DND-41 (cell line): ENCODE measurements around the gene HOOK2.

Source experiments
- ATAC-seq: fragments of 200-7000 bp; cut with Tn5 transposase; 3 replicates; pipeline ENCODE4 v1.9.1; 2021; ENCODE audit warnings: low read depth; ENCODE audit not compliant: insufficient read depth
- DNase-seq: peaks from one replicate; pipeline ENCODE4 v3.0.0-alpha.2; 2020
- H2AFZ ChIP-seq: 2 replicates; pipeline ENCODE4 v1.6.0; 2012; ENCODE audit warnings: low read depth, low read length
- H3K27ac ChIP-seq: 2 replicates; pipeline ENCODE4 v1.5.1; 2012; ENCODE audit warnings: low read length, inconsistent platforms
- H3K27me3 ChIP-seq: fragments of 200-600 bp; sonication (generic); 2 replicates; pipeline ENCODE4 v1.6.0; 2012; ENCODE audit warnings: low read length, mild to moderate bottlenecking, inconsistent platforms; ENCODE audit not compliant: insufficient read depth, poor library complexity
- H3K36me3 ChIP-seq: 2 replicates; pipeline ENCODE4 v1.5.1; 2012; ENCODE audit warnings: low read length, inconsistent platforms; ENCODE audit not compliant: insufficient read depth
- H3K4me1 ChIP-seq: 2 replicates; pipeline ENCODE4 v1.5.1; 2012; ENCODE audit warnings: mild to moderate bottlenecking, low read length; ENCODE audit not compliant: insufficient read depth
- H3K4me2 ChIP-seq: 2 replicates; pipeline ENCODE4 v1.6.0; 2012; ENCODE audit warnings: mild to moderate bottlenecking, moderate library complexity, low read length, inconsistent platforms; ENCODE audit not compliant: insufficient read depth
- H3K4me3 ChIP-seq, 2 experiments: fragments of 200-600 bp in 1 of 2; shearing (Covaris generic) in 1 of 2; 2 replicates each; pipeline ENCODE4 v1.5.1; 2012 to 2016; ENCODE audit warnings: inconsistent platforms in 2 of 2, low read length in 2 of 2, mild to moderate bottlenecking in 2 of 2, low read depth in 1 of 2, moderate library complexity in 1 of 2
- H3K79me2 ChIP-seq: 2 replicates; pipeline ENCODE4 v1.6.0; 2012; ENCODE audit warnings: low read length, inconsistent platforms; ENCODE audit not compliant: insufficient read depth
- H3K9ac ChIP-seq: 2 replicates; pipeline ENCODE4 v1.6.0; 2012; ENCODE audit warnings: low read depth, mild to moderate bottlenecking, inconsistent platforms, low read length, moderate library complexity
- H3K9me3 ChIP-seq: 2 replicates; pipeline ENCODE4 v1.5.1; 2012; ENCODE audit warnings: low read length, moderate library complexity, mild to moderate bottlenecking, inconsistent platforms; ENCODE audit not compliant: insufficient read depth, severe bottlenecking
- H4K20me1 ChIP-seq: 2 replicates; pipeline ENCODE4 v1.6.0; 2012; ENCODE audit warnings: low read length; ENCODE audit not compliant: insufficient read depth
- CTCF ChIP-seq: IDR thresholded peaks from 2 replicates; pipeline ENCODE4 v1.5.1; 2012; ENCODE audit warnings: borderline replicate concordance, low read length, moderate library complexity, mild to moderate bottlenecking; ENCODE audit not compliant: poor library complexity, severe bottlenecking; ENCODE audit errors: extremely low read depth
- EZH2 ChIP-seq: IDR thresholded peaks from 3 replicates; pipeline ENCODE4 v1.6.1; 2012; ENCODE audit warnings: borderline replicate concordance, low read depth, mild to moderate bottlenecking, moderate library complexity, low read length, inconsistent platforms; ENCODE audit not compliant: severe bottlenecking

The HOOK2 gene

GRCh38 chr19:12785431-12786031 is 10.2 kb upstream of the HOOK2 start:
- H3K79me2 ChIP-seq = no peaks in the 10 kb centered on the region
- DNase-seq (no peak), ATAC-seq (no peak)
- no peaks in the 10 kb centered on the region for H3K9me3 ChIP-seq
- no peaks in the 10 kb centered on the region for H3K36me3 ChIP-seq
- H3K9ac ChIP-seq = 0 out of 2 replicates have a peak overlapping the region, but pooled peaks have one; percentile 13
- H2AFZ ChIP-seq = no peak overlapping the region
- peaks cover 56% of the 10 kb centered on the region for H3K4me1 ChIP-seq
- H3K4me3 ChIP-seq = no peak overlapping the region
- TF ChIP-seq CTCF = no peak
- TF ChIP-seq EZH2 = no peak
- H3K4me2 ChIP-seq = no peak overlapping the region
- H4K20me1 ChIP-seq = no peaks in the 10 kb centered on the region; the same call in 1 of the 2 replicates
- H3K27ac ChIP-seq = peak overlapping the region; percentile 52
- no peaks in the 10 kb centered on the region for H3K27me3 ChIP-seq

GRCh38 chr19:12784871-12785430 is 9.6 kb upstream of the HOOK2 start:
- Histone ChIP-seq H3K4me1 (peaks cover 50% of the 10 kb centered on the region), H3K9ac (no peak overlapping the region), H3K27me3 (no peaks in the 10 kb centered on the region), H3K36me3 (no peaks in the 10 kb centered on the region), H3K4me2 (0 out of 2 replicates have a peak overlapping the region, but pooled peaks have one; percentile 3), H2AFZ (no peak overlapping the region), H3K4me3 (no peak overlapping the region), H3K9me3 (no peaks in the 10 kb centered on the region), H3K27ac (peak overlapping the region; percentile 52), H3K79me2 (no peaks in the 10 kb centered on the region), H4K20me1 (no peaks in the 10 kb centered on the region; the same call in 1 of the 2 replicates)
- no peak for DNase-seq
- no peak for ATAC-seq
- TF ChIP-seq CTCF = no peak

- no peak for DNase-seq
- Histone ChIP-seq H3K27ac (peak overlapping the region; percentile 52), H3K9ac (peak overlapping the region; percentile 84; the same call in 1 of the 2 replicates), H3K9me3 (no peaks in the 10 kb centered on the region), H2AFZ (no peak overlapping the region), H3K4me3 (no peak overlapping the region), H3K79me2 (no peaks in the 10 kb centered on the region), H3K4me1 (peaks cover 50% of the 10 kb centered on the region), H3K4me2 (0 out of 2 replicates have a peak overlapping the region, but pooled peaks have one; percentile 3), H3K36me3 (no peaks in the 10 kb centered on the region), H4K20me1 (no peaks in the 10 kb centered on the region; the same call in 1 of the 2 replicates), H3K27me3 (no peaks in the 10 kb centered on the region)
- TF ChIP-seq CTCF (no peak), EZH2 (no peak)
- no peak for ATAC-seq
These were observed 9.1 kb upstream of the HOOK2 start for GRCh38 chr19:12784394-12784870.
